Psoas muscle (tissue), 8 donors: Measurements from ENCODE around the gene PNPLA6. TPM values are rescaled to one million over a fixed set of nuclear protein-coding genes. Genes with fewer than 3 reads are reported as not detected.

Experiments
- ATAC-seq, 4 donors: fragments of 200-7000 bp; cut with Tn5 transposase; one replicate each; pipeline ENCODE4 v1.9.1; 2020; ENCODE audit warnings: moderate library complexity in 3 of 4, mild to moderate bottlenecking in 2 of 4
- DNase-seq, 2 donors: peaks; one replicate each; pipeline ENCODE4 v3.0.0-alpha.2; 2020
- H3K27ac ChIP-seq: fragments of 200-600 bp; one replicate; pipeline ENCODE4 v1.8.0; 2022
- H3K27me3 ChIP-seq, 3 donors: fragments of 200-600 bp in 1 of 3; one replicate each; pipeline versions ENCODE4 v1.6.1 to v1.8.0; 2013 to 2022; ENCODE audit warnings: low read length in 2 of 3, mild to moderate bottlenecking in 2 of 3, moderate library complexity in 1 of 3; ENCODE audit not compliant: insufficient read depth in 3 of 3
- H3K36me3 ChIP-seq, 2 donors: fragments of 200-600 bp in 1 of 2; one replicate each; pipeline versions ENCODE4 v1.6.1 to v1.8.0; 2013 to 2022; ENCODE audit warnings: low read depth in 1 of 2, mild to moderate bottlenecking in 1 of 2, moderate library complexity in 1 of 2; ENCODE audit not compliant: insufficient read depth in 1 of 2
- H3K4me1 ChIP-seq: fragments of 200-600 bp; one replicate; pipeline ENCODE4 v1.8.0; 2022
- H3K4me3 ChIP-seq: fragments of 200-600 bp; one replicate; pipeline ENCODE4 v1.8.0; 2022; ENCODE audit warnings: mild to moderate bottlenecking
- H3K9me3 ChIP-seq: fragments of 200-600 bp; one replicate; pipeline ENCODE4 v1.8.0; 2022
- WGBS, 3 donors: extraction: QIAGEN DNeasy Blood & Tissue Kit; methylation state at CpG; one replicate each; pipeline versions ENCODE4 v1.1.6 to v1.1.7; 2013; 5-methylcytosine and 5-hydroxymethylcytosine counted together
- intact Hi-C, 2 donors: fragments of 100-400 bp; cut with DNase I; formaldehyde crosslinking; loops; one replicate each; pipeline versions ENCODE4 v1.11.0 to v1.14.2; 2022
- polyA plus RNA-seq, 3 donors: library from polyadenylated mRNA; stranded (reverse); fragments of 200-250 nt; gene quantifications; one replicate each; pipeline ENCODE4 v1.2.3, GENCODE V29; 2013
- total RNA-seq, 4 donors: library from RNA; stranded (reverse); fragmentation: NEBNext Ultra II Directional in 2 of 4; extraction: Animal tissue kit (Norgen Biotek cat#: 25700) in 2 of 4; gene quantifications; one replicate each; pipeline versions ENCODE4 v1.2.1 to v1.2.4, GENCODE V29; 2021 to 2023
- TF ChIP-seq, protein P1 (sequence below): fragments of 200-600 bp; IDR thresholded peaks from one replicate; pipeline ENCODE4 v1.8.0; 2022; ENCODE audit warnings: antibody characterized with exemption
- donor health status: healthy with polysubstance abuse.
- donor health status: DM: no; HTN: no; CAD: no; lungs with moderate emphysema.
- donor health status: Bipolar disorder and iron deficiency.
- donor health status: healthy.
- donor health status: DM: yes; HTN: yes; CAD: no.
- donor health status: DM: no; HTN: no; CAD: no.
- donor health status: DM: no; HTN: no; CAD: no.
- donor health status: DM: yes; HTN: yes; CAD: no.

The PNPLA6 gene
- total and polyA plus RNA-seq, 7 donors = 31.8 to 72.8 (median 55.9) TPM

DNA sequence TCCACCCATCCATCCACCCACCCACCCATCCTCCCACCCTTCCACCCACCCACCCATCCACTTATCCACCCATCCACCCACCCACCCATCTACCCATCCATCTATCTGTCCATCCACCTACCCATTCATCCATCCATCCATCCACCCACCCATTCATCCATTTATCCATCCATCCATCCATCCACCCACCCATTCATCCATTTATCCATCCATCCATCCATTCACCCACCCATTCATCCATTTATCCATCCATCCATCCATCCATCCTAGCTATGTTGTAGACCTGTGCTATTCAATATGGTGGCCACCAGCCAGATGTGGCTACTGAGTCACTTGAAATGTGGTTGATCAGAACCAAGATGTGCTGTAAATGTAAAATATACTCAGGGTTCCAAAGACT is 65.2 kb downstream of the PNPLA6 start:
- Histone ChIP-seq H3K4me3 (no peak overlapping the region), H3K9me3 (no peaks in the 10 kb centered on the region), H3K36me3 (no peaks in the 10 kb centered on the region), H3K27me3 (peaks cover 0 to 36% (median 7%) of the 10 kb centered on the region in 3 donors), H3K27ac (no peak overlapping the region), H3K4me1 (no peaks in the 10 kb centered on the region)
- TF ChIP-seq, protein P1, sequence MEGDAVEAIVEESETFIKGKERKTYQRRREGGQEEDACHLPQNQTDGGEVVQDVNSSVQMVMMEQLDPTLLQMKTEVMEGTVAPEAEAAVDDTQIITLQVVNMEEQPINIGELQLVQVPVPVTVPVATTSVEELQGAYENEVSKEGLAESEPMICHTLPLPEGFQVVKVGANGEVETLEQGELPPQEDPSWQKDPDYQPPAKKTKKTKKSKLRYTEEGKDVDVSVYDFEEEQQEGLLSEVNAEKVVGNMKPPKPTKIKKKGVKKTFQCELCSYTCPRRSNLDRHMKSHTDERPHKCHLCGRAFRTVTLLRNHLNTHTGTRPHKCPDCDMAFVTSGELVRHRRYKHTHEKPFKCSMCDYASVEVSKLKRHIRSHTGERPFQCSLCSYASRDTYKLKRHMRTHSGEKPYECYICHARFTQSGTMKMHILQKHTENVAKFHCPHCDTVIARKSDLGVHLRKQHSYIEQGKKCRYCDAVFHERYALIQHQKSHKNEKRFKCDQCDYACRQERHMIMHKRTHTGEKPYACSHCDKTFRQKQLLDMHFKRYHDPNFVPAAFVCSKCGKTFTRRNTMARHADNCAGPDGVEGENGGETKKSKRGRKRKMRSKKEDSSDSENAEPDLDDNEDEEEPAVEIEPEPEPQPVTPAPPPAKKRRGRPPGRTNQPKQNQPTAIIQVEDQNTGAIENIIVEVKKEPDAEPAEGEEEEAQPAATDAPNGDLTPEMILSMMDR = no peak
- intact Hi-C loops = no loop called here
- ATAC-seq (no peak), DNase-seq (no peak)

DNA sequence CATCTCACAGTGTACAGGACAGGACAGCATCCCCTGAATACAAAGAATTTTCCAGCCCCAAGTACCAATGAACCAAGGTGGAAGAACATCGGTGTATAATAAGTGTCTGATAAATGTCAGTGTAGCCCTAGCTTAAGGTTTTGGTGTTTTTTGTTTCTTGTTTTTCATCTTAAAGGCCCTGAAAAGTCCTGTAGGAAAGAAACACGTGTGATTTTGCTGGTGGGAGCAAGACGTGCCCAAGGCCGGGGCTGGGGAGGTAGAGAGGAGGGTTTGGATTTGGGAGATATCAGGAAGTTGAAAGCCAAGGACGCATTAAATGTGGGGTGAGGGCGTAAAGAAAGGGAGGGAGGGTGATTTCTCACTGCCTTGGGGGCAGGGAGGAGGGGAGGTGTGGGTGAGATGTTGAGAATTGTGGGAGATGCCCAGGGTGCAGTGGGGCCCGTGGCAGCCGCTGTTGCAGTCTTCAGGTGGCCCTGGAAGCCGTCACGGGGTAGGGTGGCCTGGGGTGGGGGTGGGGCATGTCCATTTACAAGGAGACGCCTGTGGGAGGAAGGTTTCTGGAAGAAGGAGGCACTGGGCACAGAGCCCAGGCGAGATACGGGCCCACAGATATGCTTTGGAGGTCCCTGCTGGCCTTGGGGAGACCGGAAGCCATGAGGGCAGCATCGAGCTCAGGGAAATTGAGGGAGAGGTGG is 66.9 kb downstream of the PNPLA6 start:
- H3K36me3 ChIP-seq = no peaks in the 10 kb centered on the region
- H3K9me3 ChIP-seq = no peaks in the 10 kb centered on the region
- H3K4me1 ChIP-seq = no peaks in the 10 kb centered on the region
- H3K27ac ChIP-seq = no peak overlapping the region
- DNase-seq (no peak), ATAC-seq (no peak)
- WGBS, 3 donors = 37 to 41% (median 38%) methylated on average over 15 of the region's 15 CpGs
- H3K4me3 ChIP-seq = no peak overlapping the region
- TF ChIP-seq, protein P1 = no peak
- intact Hi-C loops = no loop called here
- H3K27me3 ChIP-seq = peaks cover 0 to 28% (median 6%) of the 10 kb centered on the region in 3 donors

DNA sequence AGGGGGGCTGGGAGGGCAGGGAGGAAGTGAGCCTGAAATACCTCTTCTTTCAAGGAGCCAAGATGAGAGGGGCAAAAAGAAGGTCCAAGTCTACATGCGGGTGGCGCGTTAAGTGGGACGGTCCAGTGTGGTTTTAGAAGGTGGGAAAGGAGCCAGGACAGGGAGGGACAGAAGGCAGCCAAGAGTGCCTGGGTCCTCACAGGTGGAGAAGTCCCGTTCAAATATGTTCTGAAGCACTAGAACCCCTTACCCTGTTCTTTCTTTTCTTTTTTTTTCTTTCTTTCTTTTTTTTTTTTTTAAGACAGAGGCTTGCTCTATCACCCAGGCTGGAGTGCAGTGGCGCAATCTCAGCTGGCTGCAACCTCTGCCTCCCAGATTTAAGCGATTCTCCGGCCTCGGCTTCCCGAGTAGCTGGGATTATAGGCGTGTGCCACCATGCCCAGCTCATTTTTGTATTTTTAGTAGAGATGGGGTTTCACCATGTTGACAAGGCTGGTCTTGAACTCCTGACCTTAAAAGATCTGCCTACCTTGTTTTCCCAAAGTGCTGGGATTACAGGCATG is 67.5 kb downstream of the PNPLA6 start:
- WGBS, 3 donors = 55 to 71% (median 58%) methylated on average over 11 of the region's 11 CpGs

DNA sequence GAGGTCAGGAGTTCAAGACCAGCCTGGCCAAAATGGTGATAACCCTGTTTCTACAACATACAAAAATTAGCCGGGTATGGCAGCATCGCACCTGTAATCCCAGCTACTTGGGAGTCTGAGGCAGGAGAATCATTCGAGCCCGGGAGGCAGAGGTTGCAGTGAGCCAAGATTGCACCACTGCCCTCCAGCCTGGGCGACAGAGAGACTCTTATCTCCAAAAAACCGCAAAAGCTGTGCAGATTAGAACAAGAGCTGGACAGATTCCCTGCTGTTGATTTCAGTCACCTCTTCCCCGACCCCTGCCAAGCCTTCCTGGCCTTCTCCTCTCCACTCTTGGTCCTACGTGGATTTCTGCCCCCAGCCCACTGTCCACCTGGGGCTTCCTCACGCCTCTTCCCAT is 68.4 kb downstream of the PNPLA6 start:
- TF ChIP-seq, protein P1 = no peak
- DNase-seq (no peak), ATAC-seq (no peak)
- Histone ChIP-seq H3K27me3 (peaks cover 0 to 15% (median 2%) of the 10 kb centered on the region in 3 donors), H3K36me3 (no peaks in the 10 kb centered on the region), H3K4me3 (no peak overlapping the region), H3K27ac (no peak overlapping the region), H3K4me1 (no peaks in the 10 kb centered on the region), H3K9me3 (no peaks in the 10 kb centered on the region)
- intact Hi-C loops = no loop called here
- WGBS, 3 donors = 73 to 84% (median 81%) methylated on average over 9 of the region's 9 CpGs

More for the DNA sequence above, 67.5 kb downstream of the PNPLA6 start:
- Histone ChIP-seq H3K4me1 (no peaks in the 10 kb centered on the region), H3K9me3 (no peaks in the 10 kb centered on the region), H3K4me3 (no peak overlapping the region), H3K27me3 (peaks cover 0 to 23% (median 5%) of the 10 kb centered on the region in 3 donors), H3K36me3 (no peaks in the 10 kb centered on the region), H3K27ac (no peak overlapping the region)
- ATAC-seq (no peak), DNase-seq (no peak)
- intact Hi-C loops = no loop called here
- TF ChIP-seq, protein P1 = no peak
